AG09309 (cell line): ENCODE measurements around the gene TRAF2.

ENCODE experiments used
- DNase-seq: peaks from one replicate; pipeline ENCODE4 v3.0.0-alpha.2; 2010; ENCODE audit warnings: low read depth
- H3K4me3 ChIP-seq: 2 replicates; pipeline ENCODE4 v1.5.1; 2011; ENCODE audit warnings: mild to moderate bottlenecking, low read depth, low read length, moderate library complexity; ENCODE audit not compliant: control insufficient read depth
- TF ChIP-seq, protein P1 (sequence below): IDR thresholded peaks from 2 replicates; pipeline ENCODE4 v1.5.1; 2011; ENCODE audit warnings: mild to moderate bottlenecking, low read depth, low read length, inconsistent platforms; ENCODE audit not compliant: insufficient read depth, control insufficient read depth; ENCODE audit errors: missing control alignments

Gene TRAF2

GRCh38 chr9:136926749-136927148, 40.4 kb downstream of the TRAF2 start:
- TF ChIP-seq, protein P1, sequence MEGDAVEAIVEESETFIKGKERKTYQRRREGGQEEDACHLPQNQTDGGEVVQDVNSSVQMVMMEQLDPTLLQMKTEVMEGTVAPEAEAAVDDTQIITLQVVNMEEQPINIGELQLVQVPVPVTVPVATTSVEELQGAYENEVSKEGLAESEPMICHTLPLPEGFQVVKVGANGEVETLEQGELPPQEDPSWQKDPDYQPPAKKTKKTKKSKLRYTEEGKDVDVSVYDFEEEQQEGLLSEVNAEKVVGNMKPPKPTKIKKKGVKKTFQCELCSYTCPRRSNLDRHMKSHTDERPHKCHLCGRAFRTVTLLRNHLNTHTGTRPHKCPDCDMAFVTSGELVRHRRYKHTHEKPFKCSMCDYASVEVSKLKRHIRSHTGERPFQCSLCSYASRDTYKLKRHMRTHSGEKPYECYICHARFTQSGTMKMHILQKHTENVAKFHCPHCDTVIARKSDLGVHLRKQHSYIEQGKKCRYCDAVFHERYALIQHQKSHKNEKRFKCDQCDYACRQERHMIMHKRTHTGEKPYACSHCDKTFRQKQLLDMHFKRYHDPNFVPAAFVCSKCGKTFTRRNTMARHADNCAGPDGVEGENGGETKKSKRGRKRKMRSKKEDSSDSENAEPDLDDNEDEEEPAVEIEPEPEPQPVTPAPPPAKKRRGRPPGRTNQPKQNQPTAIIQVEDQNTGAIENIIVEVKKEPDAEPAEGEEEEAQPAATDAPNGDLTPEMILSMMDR = no peak
- no peak overlapping the region for H3K4me3 ChIP-seq
- no peak for DNase-seq

GRCh38 chr9:136927343-136928271, 41.3 kb downstream of the TRAF2 start:
- TF ChIP-seq, protein P1 = no peak
- peak; percentile 8 for DNase-seq

GRCh38 chr9:136928591-136928990, 42.3 kb downstream of the TRAF2 start:
- no peak overlapping the region for H3K4me3 ChIP-seq
- DNase-seq = no peak
- TF ChIP-seq, protein P1 = no peak

More at GRCh38 chr9:136927343-136928271, 41.3 kb downstream of the TRAF2 start:
- no peak overlapping the region for H3K4me3 ChIP-seq

DNA sequence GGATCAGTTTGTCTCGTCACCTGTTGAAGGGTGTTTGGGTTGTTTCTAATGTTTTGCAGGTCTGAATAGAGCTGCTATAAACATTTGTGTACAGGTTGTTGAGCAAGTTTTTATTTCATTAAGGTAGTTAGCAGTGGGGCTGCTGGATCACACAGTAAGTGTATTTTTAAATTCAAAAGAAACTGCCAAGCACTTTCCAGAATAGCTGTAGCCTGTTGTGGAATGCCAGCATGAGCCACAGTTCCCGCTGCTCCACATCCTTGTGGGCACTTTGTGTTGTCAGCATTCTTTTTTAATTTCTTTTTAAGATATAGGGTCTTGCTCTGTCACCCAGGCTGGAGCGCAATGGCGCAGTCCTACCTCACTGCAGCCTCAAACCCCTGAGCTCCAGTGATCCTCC, 43.7 kb downstream of the TRAF2 start:
- DNase-seq = no peak
- TF ChIP-seq, protein P1 = no peak
- H3K4me3 ChIP-seq = no peak overlapping the region

GRCh38 chr9:136931611-136932130, 45.4 kb downstream of the TRAF2 start:
- no peak for DNase-seq
- no peak overlapping the region for H3K4me3 ChIP-seq
- TF ChIP-seq, protein P1 = no peak

GRCh38 chr9:136934277-136934676, 48.0 kb downstream of the TRAF2 start:
- TF ChIP-seq, protein P1 = no peak
- no peak overlapping the region for H3K4me3 ChIP-seq
- DNase-seq = no peak

DNA sequence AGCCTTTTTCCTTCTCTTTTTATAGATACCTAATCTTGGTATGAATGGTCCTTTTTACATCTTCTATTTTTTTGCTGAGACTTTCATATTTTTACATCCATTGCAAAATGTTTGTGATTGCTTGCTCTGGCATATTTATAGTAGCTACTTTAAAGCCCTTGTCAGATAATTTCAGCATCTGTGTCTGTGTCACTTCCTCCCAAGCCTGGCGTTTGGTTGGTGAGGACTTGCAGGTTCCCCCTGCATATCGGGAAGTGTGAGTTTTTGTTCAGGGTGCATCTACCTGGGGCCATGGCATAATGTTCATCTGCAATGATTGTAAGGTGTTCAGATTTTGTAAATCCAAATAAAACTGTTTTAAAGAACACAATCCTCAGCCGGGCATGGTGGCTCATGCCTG, 49.3 kb downstream of the TRAF2 start:
- no peak for DNase-seq
- TF ChIP-seq, protein P1 = no peak
- H3K4me3 ChIP-seq = no peak overlapping the region
